Tibial nerve (tissue), 3 donors: Measurements from ENCODE around the gene IL17F.

Source experiments
- POLR2A ChIP-seq, 2 donors: fragments of 450-650 bp; IDR thresholded peaks; one replicate each; pipeline ENCODE4 v1.6.1; 2017; ENCODE audit warnings: antibody characterized with exemption in 2 of 2, mild to moderate bottlenecking in 2 of 2, moderate library complexity in 2 of 2
- TF ChIP-seq, protein P1 (sequence below), 5 experiments: fragments of 200-600 bp in 3 of 5; fragments of 450-650 bp in 2 of 5; sonication (generic) in 3 of 5; IDR thresholded peaks; one replicate each; pipeline ENCODE4 v1.5.1; 2016 to 2019; ENCODE audit warnings: antibody characterized with exemption in 5 of 5, mild to moderate bottlenecking in 3 of 5, moderate library complexity in 2 of 5

DNA sequence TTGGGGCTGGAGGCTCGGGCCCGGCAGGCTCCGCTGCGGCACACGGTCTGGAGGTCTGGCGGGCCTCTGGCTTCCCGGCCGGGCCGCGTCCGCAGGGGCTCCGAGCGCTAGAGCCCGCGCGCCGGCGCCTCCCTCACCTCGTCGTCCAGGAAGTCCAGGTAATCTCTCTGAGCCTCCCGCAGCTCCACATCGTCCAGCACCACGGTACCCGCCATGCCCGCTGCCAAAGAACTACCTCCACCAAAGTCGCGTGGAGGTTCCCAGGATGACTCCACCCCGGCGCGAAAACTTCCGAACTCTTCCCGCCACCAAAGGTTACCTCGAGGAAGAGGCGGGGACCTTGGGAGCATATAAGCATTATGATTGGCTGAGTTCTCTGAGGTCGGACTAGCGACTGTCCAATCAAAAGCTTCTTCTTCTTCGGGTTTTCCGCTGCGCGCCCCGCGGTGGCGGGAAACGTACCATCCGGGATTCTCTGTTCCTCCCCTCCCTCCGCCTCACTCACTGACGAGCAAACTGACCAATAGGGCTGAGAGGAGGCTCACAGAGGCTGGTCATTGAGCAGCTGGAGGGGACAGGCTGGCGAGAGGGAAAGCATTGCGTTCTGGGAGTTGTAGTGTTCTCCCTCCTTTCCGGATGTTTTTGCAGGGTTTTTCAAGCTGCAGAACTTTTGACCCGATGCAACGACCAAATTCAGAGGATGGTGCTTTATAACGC lies 40.3 kb upstream of the IL17F start, which contains the start of gene MCM3:
- TF ChIP-seq, protein P1, sequence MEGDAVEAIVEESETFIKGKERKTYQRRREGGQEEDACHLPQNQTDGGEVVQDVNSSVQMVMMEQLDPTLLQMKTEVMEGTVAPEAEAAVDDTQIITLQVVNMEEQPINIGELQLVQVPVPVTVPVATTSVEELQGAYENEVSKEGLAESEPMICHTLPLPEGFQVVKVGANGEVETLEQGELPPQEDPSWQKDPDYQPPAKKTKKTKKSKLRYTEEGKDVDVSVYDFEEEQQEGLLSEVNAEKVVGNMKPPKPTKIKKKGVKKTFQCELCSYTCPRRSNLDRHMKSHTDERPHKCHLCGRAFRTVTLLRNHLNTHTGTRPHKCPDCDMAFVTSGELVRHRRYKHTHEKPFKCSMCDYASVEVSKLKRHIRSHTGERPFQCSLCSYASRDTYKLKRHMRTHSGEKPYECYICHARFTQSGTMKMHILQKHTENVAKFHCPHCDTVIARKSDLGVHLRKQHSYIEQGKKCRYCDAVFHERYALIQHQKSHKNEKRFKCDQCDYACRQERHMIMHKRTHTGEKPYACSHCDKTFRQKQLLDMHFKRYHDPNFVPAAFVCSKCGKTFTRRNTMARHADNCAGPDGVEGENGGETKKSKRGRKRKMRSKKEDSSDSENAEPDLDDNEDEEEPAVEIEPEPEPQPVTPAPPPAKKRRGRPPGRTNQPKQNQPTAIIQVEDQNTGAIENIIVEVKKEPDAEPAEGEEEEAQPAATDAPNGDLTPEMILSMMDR (IDR thresholded peaks at IDR 0.05): peak in 4 of 5 experiments; percentile 9 to 56 (median 39)
- peak in 1 of 2 donors; percentile 46 for TF ChIP-seq POLR2A (IDR thresholded peaks at IDR 0.05)
